ENCODE data around the gene KIF25.

GRCh38 chr6:168004023-168004422 is 6.6 kb downstream of the KIF25 start:
- TF ChIP-seq, protein P1, sequence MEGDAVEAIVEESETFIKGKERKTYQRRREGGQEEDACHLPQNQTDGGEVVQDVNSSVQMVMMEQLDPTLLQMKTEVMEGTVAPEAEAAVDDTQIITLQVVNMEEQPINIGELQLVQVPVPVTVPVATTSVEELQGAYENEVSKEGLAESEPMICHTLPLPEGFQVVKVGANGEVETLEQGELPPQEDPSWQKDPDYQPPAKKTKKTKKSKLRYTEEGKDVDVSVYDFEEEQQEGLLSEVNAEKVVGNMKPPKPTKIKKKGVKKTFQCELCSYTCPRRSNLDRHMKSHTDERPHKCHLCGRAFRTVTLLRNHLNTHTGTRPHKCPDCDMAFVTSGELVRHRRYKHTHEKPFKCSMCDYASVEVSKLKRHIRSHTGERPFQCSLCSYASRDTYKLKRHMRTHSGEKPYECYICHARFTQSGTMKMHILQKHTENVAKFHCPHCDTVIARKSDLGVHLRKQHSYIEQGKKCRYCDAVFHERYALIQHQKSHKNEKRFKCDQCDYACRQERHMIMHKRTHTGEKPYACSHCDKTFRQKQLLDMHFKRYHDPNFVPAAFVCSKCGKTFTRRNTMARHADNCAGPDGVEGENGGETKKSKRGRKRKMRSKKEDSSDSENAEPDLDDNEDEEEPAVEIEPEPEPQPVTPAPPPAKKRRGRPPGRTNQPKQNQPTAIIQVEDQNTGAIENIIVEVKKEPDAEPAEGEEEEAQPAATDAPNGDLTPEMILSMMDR (IDR thresholded peaks at IDR 0.05) = no peak
- TF ChIP-seq POLR2A (IDR thresholded peaks at IDR 0.05) = no peak
